ENCODE data around the gene MTOR.

DNA sequence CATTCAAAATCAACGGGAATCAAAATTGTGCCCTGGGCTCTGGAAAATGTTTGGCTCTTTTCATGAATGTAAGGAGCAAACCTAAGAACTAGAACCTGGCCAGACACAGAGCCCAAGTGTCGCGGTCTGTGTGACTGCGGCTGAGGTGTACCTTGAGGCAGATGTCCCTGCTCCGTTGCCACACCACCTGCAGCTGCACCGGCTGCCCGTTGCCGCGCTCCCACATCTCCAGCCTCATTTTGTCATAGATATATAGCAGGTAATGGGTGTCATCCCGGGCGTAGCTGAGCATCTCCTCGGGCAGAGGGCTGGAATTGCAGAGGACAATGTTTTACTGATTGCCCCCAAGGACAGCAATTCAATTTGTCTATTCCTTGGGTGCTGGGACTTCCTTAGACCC lies 181.4 kb downstream of the MTOR start:
- TF ChIP-seq CTCF (IDR thresholded peaks at IDR 0.05) (no peak), POLR2A (IDR thresholded peaks at IDR 0.05) (no peak)
